ENCODE measurements around the gene MINDY4. TPM values are rescaled to one million over a fixed set of nuclear protein-coding genes. Genes with fewer than 3 reads are reported as not detected.

The MINDY4 gene
- total RNA-seq, 2 donors from 2014 or later = 8.1 to 31.9 TPM

GRCh38 chr7:30910411-30911073, 139.3 kb downstream of the MINDY4 start:
- Histone ChIP-seq H3K9me3 (no peaks in the 10 kb centered on the region), H3K27me3 (replicated peaks; ENCODE audit: insufficient read depth) (no peaks in the 10 kb centered on the region), H3K27ac (peak overlapping the region in 1 of 2 donors; percentile 0), H3K4me1 (replicated peaks) (no peaks in the 10 kb centered on the region), H3K4me3 (no peak overlapping the region), H3K36me3 (no peaks in the 10 kb centered on the region)
- TF ChIP-seq POLR2A (IDR thresholded peaks at IDR 0.05) (no peak), POLR2AphosphoS5 (IDR thresholded peaks at IDR 0.05) (no peak), CTCF (IDR thresholded peaks at IDR 0.05) (no peak)
- DNase-seq (ENCODE audit: low spot score) = no peak
- intact Hi-C loops (cut with DNase I) = no loop called here
- WGBS = 49% methylated on average over 11 of the region's 11 CpGs

- no peaks in the 10 kb centered on the region for H3K4me1 ChIP-seq (replicated peaks)
- intact Hi-C loops (cut with DNase I) = no loop called here
- no peaks in the 10 kb centered on the region for H3K36me3 ChIP-seq
- no peak overlapping the region for H3K4me3 ChIP-seq
- TF ChIP-seq POLR2A (IDR thresholded peaks at IDR 0.05) (no peak), POLR2AphosphoS5 (IDR thresholded peaks at IDR 0.05) (no peak), CTCF (IDR thresholded peaks at IDR 0.05) (no peak)
- DNase-seq (ENCODE audit: low spot score) = no peak
- no peaks in the 10 kb centered on the region for H3K27me3 ChIP-seq (replicated peaks; ENCODE audit: insufficient read depth)
- no peaks in the 10 kb centered on the region for H3K9me3 ChIP-seq
- WGBS = 56% methylated on average over 11 of the region's 11 CpGs
- peak overlapping the region in 1 of 2 donors; percentile 0 for H3K27ac ChIP-seq
Observed at GRCh38 chr7:30911133-30911532, 139.9 kb downstream of the MINDY4 start.

- TF ChIP-seq POLR2AphosphoS5 (IDR thresholded peaks at IDR 0.05) (peak; percentile 31), CTCF (IDR thresholded peaks at IDR 0.05) (no peak), POLR2A (IDR thresholded peaks at IDR 0.05) (no peak)
- Histone ChIP-seq H3K36me3 (no peaks in the 10 kb centered on the region), H3K27me3 (replicated peaks; ENCODE audit: insufficient read depth) (no peaks in the 10 kb centered on the region), H3K4me1 (replicated peaks) (no peaks in the 10 kb centered on the region), H3K9me3 (no peaks in the 10 kb centered on the region), H3K4me3 (peak within 1 kb of the TSS in 1 of 2 donors; percentile 9), H3K27ac (peak within 1 kb of the TSS in 1 of 2 donors; percentile 0)
- WGBS = 25% methylated on average over 10 of the region's 12 CpGs
- DNase-seq (ENCODE audit: low spot score) = no peak
- intact Hi-C loops (cut with DNase I) = no loop called here
Observed at GRCh38 chr7:30911561-30911969, 140.3 kb downstream of the MINDY4 start, which contains the start of gene AQP1. Gene AQP1, plus strand, starts transcription at chr7:30911853. Its CDS starts 57 bp downstream, at chr7:30911910.

- intact Hi-C loops (cut with DNase I) = no loop called here
- no peak for DNase-seq (ENCODE audit: low spot score)
- Histone ChIP-seq H3K36me3 (no peaks in the 10 kb centered on the region), H3K9me3 (no peaks in the 10 kb centered on the region), H3K4me1 (replicated peaks) (no peaks in the 10 kb centered on the region), H3K4me3 (peak overlapping the region in 1 of 2 donors; percentile 9), H3K27ac (no peak overlapping the region), H3K27me3 (replicated peaks; ENCODE audit: insufficient read depth) (no peaks in the 10 kb centered on the region)
- WGBS = 90% methylated on average over 26 of the region's 26 CpGs
- TF ChIP-seq POLR2A (IDR thresholded peaks at IDR 0.05) (no peak), CTCF (IDR thresholded peaks at IDR 0.05) (no peak), POLR2AphosphoS5 (IDR thresholded peaks at IDR 0.05) (no peak)
Observed at GRCh38 chr7:30912021-30912730, 141.0 kb downstream of the MINDY4 start.

GRCh38 chr7:30912731-30912985, 141.4 kb downstream of the MINDY4 start:
- TF ChIP-seq POLR2AphosphoS5 (IDR thresholded peaks at IDR 0.05) = no peak
- no peak for TF ChIP-seq CTCF (IDR thresholded peaks at IDR 0.05)
- no peak for TF ChIP-seq POLR2A (IDR thresholded peaks at IDR 0.05)
- H3K36me3 ChIP-seq = no peaks in the 10 kb centered on the region
- H3K4me3 ChIP-seq = peak overlapping the region in 1 of 2 donors; percentile 9
- no peak overlapping the region for H3K27ac ChIP-seq
- DNase-seq (ENCODE audit: low spot score) = no peak
- H3K4me1 ChIP-seq (replicated peaks) = no peaks in the 10 kb centered on the region
- H3K9me3 ChIP-seq = no peaks in the 10 kb centered on the region
- intact Hi-C loops (cut with DNase I) = no loop called here
- WGBS = 87% methylated on average over 2 of the region's 2 CpGs
- H3K27me3 ChIP-seq (replicated peaks; ENCODE audit: insufficient read depth) = no peaks in the 10 kb centered on the region
